ENCODE data around the gene USP17L13.
"Not testable (repeated sequence)": the region's sequence is repeated elsewhere in the genome, so short reads cannot be mapped to it uniquely, and the experiment has no call there.

The USP17L13 gene

DNA sequence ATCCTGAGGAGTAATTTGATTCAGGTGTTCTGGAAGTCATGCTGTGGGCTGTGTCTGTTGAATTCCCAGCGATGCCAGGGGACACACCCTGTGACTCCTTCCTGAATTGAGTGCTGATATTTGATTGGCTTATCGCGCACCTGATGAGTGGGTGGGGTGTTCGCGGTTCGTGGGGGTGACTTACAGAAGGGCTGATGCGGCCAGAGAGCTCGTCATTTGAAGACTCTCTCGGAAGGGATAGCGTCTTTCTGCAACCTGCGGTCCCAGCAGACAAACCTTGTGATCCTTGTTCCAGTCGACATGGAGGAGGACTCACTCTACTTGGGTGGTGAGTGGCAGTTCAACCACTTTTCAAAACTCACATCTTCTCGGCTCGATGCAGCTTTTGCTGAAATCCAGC, at the start of gene USP17L13:
Gene USP17L13, plus strand, starts transcription at position 301 of the 400 bp plus-strand sequence. Its CDS starts 0 bp downstream, at position 301.
- not testable (repeated sequence) for DNase-seq (ENCODE audit: low read depth in 1 of 2, low spot score in 1 of 2)

DNA sequence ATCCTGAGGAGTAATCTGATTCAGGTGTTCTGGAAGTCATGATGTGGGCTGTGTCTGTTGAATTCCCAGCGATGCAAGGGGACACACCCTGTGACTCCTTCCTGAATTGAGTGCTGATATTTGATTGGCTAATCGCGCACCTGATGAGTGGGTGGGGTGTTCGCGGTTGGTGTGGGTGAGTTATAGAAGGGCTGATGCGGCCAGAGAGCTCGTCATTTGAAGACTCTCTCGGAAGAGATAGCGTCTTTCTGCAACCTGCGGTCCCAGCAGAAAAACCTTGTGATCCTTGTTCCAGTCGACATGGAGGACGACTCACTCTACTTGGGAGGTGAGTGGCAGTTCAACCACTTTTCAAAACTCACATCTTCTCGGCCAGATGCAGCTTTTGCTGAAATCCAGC, 14.3 kb upstream of the USP17L13 start, which contains the start of gene USP17L10:
Gene USP17L10, plus strand, starts transcription at position 301 of the 400 bp plus-strand sequence. Its CDS starts 0 bp downstream, at position 301.
- DNase-seq (ENCODE audit: low read depth in 1 of 2, low spot score in 1 of 2): not testable (repeated sequence)

- DNase-seq (ENCODE audit: low read depth in 1 of 2, low spot score in 1 of 2): not testable (repeated sequence)
These were observed 10.0 kb upstream of the USP17L13 start for GRCh38 chr4:9214701-9215100.

DNA sequence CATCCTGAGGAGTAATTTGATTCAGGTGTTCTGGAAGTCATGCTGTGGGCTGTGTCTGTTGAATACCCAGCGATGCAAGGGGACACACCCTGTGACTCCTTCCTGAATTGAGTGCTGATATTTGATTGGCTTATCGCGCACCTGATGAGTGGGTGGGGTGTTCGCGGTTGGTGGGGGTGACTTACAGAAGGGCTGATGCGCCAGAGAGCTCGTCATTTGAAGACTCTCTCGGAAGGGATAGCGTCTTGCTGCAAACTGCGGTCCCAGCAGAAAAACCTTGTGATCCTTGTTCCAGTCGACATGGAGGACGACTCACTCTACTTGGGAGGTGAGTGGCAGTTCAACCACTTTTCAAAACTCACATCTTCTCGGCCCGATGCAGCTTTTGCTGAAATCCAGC, 9.6 kb upstream of the USP17L13 start, which contains the start of gene USP17L11:
Gene USP17L11, plus strand, starts transcription at position 301 of the 400 bp plus-strand sequence. Its CDS starts 0 bp downstream, at position 301.
- DNase-seq (ENCODE audit: low read depth in 1 of 2, low spot score in 1 of 2): not testable (repeated sequence)

GRCh38 chr4:9219852-9220251, 4.8 kb upstream of the USP17L13 start, which contains the start of gene USP17L12:
TSS of gene USP17L12 (plus strand) at chr4:9220152. CDS start at chr4:9220152, 0 bp downstream.
- not testable (repeated sequence) for DNase-seq (ENCODE audit: low read depth in 1 of 2, low spot score in 1 of 2)

DNA sequence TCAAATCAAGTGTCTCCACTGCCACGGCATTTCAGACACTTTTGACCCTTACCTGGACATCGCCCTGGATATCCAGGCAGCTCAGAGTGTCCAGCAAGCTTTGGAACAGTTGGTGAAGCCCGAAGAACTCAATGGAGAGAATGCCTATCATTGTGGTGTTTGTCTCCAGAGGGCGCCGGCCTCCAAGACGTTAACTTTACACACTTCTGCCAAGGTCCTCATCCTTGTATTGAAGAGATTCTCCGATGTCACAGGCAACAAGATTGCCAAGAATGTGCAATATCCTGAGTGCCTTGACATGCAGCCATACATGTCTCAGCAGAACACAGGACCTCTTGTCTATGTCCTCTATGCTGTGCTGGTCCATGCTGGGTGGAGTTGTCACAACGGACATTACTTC, 5.6 kb downstream of the USP17L13 start:
- DNase-seq (ENCODE audit: low read depth in 1 of 2, low spot score in 1 of 2): not testable (repeated sequence)

- DNase-seq (ENCODE audit: low read depth in 1 of 2, low spot score in 1 of 2): not testable (repeated sequence)
These were observed 9.4 kb downstream of the USP17L13 start, which contains the start of gene USP17L15 for GRCh38 chr4:9234085-9234484. TSS of gene USP17L15 (plus strand) at chr4:9234385. CDS start at chr4:9234385, 0 bp downstream.

DNA sequence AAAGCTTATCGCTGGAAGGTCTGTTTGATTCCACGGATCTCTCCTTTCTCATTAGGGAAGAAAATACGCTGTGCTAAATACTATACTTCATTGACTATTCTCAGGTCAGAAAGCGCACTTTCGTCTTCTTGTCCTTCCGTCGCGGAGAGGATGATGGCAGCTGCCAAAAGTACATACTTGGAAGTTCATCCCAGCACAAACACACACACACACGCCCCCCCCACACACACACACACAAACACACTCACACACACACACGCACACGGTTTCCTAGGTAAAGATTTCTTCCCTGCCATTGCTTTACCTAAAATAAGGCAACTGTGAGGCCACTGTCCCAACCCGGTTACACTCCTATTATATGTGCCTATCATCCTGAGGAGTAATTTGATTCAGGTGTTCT, 13.8 kb downstream of the USP17L13 start:
- DNase-seq (ENCODE audit: low read depth in 1 of 2, low spot score in 1 of 2): not testable (repeated sequence)

DNA sequence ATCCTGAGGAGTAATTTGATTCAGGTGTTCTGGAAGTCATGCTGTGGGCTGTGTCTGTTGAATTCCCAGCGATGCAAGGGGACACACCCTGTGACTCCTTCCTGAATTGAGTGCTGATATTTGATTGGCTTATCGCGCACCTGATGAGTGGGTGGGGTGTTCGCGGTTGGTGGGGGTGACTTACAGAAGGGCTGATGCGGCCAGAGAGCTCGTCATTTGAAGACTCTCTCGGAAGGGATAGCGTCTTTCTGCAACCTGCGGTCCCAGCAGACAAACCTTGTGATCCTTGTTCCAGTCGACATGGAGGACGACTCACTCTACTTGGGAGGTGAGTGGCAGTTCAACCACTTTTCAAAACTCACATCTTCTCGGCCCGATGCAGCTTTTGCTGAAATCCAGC, 18.9 kb downstream of the USP17L13 start, which contains the start of gene USP17L17:
Gene USP17L17, plus strand, starts transcription at position 301 of the 400 bp plus-strand sequence. Its CDS starts 0 bp downstream, at position 301.
- not testable (repeated sequence) for DNase-seq (ENCODE audit: low read depth in 1 of 2, low spot score in 1 of 2)

DNA sequence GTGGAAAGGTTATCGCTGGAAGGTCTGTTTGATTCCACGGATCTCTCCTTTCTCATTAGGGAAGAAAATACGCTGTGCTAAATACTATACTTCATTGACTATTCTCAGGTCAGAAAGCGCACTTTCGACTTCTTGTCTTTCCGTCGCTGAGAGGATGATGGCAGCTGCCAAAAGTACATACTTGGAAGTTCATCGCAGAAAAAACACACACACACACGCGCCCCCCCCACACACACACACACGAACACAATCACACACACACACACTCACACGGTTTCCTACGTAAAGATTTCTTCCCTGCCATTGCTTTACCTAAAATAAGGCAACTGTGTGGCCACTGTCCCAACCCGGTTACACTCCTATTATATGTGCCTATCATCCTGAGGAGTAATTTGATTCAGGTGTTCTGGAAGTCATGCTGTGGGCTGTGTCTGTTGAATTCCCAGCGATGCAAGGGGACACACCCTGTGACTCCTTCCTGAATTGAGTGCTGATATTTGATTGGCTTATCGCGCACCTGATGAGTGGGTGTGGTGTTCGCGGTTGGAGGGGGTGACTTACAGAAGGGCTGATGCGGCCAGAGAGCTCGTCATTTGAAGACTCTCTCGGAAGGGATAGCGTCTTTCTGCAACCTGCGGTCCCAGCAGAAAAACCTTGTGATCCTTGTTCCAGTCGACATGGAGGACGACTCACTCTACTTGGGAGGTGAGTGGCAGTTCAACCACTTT, 23.4 kb downstream of the USP17L13 start, which contains the start of gene USP17L18:
Gene USP17L18, plus strand, starts transcription at position 678 of the 728 bp plus-strand sequence. Its CDS starts 0 bp downstream, at position 678.
- DNase-seq (ENCODE audit: low read depth in 1 of 2, low spot score in 1 of 2): not testable (repeated sequence)

DNA sequence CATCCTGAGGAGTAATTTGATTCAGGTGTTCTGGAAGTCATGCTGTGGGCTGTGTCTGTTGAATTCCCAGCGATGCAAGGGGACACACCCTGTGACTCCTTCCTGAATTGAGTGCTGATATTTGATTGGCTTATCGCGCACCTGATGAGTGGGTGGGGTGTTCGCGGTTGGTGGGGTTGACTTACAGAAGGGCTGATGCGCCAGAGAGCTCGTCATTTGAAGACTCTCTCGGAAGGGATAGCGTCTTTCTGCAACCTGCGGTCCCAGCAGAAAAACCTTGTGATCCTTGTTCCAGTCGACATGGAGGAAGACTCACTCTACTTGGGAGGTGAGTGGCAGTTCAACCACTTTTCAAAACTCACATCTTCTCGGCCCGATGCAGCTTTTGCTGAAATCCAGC, 28.4 kb downstream of the USP17L13 start, which contains the start of gene USP17L19:
Gene USP17L19, plus strand, starts transcription at position 301 of the 400 bp plus-strand sequence. Its CDS starts 0 bp downstream, at position 301.
- DNase-seq (ENCODE audit: low read depth in 1 of 2, low spot score in 1 of 2): not testable (repeated sequence)

GRCh38 chr4:9257824-9258223, 33.1 kb downstream of the USP17L13 start, which contains the start of gene USP17L20:
TSS of gene USP17L20 (plus strand) at chr4:9258124. CDS start at chr4:9258124, 0 bp downstream.
- not testable (repeated sequence) for DNase-seq (ENCODE audit: low read depth in 1 of 2, low spot score in 1 of 2)

GRCh38 chr4:9262572-9262971, 37.9 kb downstream of the USP17L13 start, which contains the start of gene USP17L21:
TSS of gene USP17L21 (plus strand) at chr4:9262872. CDS start at chr4:9262872, 0 bp downstream.
- DNase-seq (ENCODE audit: low read depth in 1 of 2, low spot score in 1 of 2): not testable (repeated sequence)

DNA sequence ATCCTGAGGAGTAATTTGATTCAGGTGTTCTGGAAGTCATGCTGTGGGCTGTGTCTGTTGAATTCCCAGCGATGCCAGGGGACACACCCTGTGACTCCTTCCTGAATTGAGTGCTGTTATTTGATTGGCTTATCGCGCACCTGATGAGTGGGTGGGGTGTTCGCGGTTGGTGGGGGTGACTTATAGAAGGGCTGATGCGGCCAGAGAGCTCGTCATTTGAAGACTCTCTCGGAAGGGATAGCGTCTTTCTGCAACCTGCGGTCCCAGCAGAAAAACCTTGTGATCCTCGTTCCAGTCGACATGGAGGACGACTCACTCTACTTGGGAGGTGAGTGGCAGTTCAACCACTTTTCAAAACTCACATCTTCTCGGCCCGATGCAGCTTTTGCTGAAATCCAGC, 42.6 kb downstream of the USP17L13 start, which contains the start of gene USP17L22:
Gene USP17L22, plus strand, starts transcription at position 301 of the 400 bp plus-strand sequence. Its CDS starts 0 bp downstream, at position 301.
- DNase-seq (ENCODE audit: low read depth in 1 of 2, low spot score in 1 of 2): not testable (repeated sequence)

GRCh38 chr4:9271719-9272118, 47.0 kb downstream of the USP17L13 start:
- DNase-seq (ENCODE audit: low read depth in 1 of 2, low spot score in 1 of 2): peak in 1 of 2 donors; percentile 0

Data from stimulated activated CD4-positive, alpha-beta T cell treated with anti-CD3 and anti-CD28 coated beads, Interleukin-15, amount 100 ng/mL, for 1 hour (primary cell).